Measurements from ENCODE around the gene ADGRE1. TPM values are rescaled to one million over a fixed set of nuclear protein-coding genes. Genes with fewer than 3 reads are reported as not detected.

ADGRE1 gene
- polyA plus RNA-seq, 1 of the 3 experiments (the other 2 are of a cell fraction), result 8.9 TPM

GRCh38 chr19:6847828-6848200 lies 39.6 kb upstream of the ADGRE1 start:
- H3K4me2 ChIP-seq, result no peak overlapping the region
- ChIA-PET CTCF (no interaction called here), POLR2A (no interaction called here)
- peaks cover 26% of the 10 kb centered on the region; the same call in 1 of the 2 replicates for H3K27me3 ChIP-seq (ENCODE audit: insufficient read depth)
- H2AFZ ChIP-seq (ENCODE audit: low read depth), result no peak overlapping the region
- no peaks in the 10 kb centered on the region for H3K9me3 ChIP-seq
- no peak for DNase-seq
- no peak overlapping the region for H3K4me3 ChIP-seq (ENCODE audit: low read depth in 2 of 2, low read length in 1 of 2)
- no peak overlapping the region for H3K27ac ChIP-seq (ENCODE audit: low read depth in 2 of 2, low read length in 1 of 2)
- no peak overlapping the region for H3K9ac ChIP-seq
- H3F3A ChIP-seq (replicated peaks; ENCODE audit: insufficient read depth), result no peaks in the 10 kb centered on the region
- no peaks in the 10 kb centered on the region for H3K9me2 ChIP-seq
- no peaks in the 10 kb centered on the region for H3K36me3 ChIP-seq (replicated peaks in 1 of 2; ENCODE audit: control insufficient read depth in 1 of 2, insufficient read depth in 2 of 2, low read length in 1 of 2)
- H3K79me2 ChIP-seq (ENCODE audit: insufficient read depth), result no peaks in the 10 kb centered on the region
- WGBS (ENCODE audit: low lambda C conversion rate), result 39% methylated on average over 2 of the region's 11 CpGs
- H3K4me1 ChIP-seq (ENCODE audit: control insufficient read depth in 1 of 2, insufficient read depth in 2 of 2, low read depth in 1 of 2, low read length in 1 of 2), result no peaks in the 10 kb centered on the region
- no peaks in the 10 kb centered on the region for H4K20me1 ChIP-seq (ENCODE audit: insufficient read depth)
- no peak for TF ChIP-seq RCOR1 (IDR thresholded peaks at IDR 0.05; ENCODE audit: low read length)
- no peak for TF ChIP-seq TCF12 (IDR thresholded peaks at IDR 0.05)
- no peak for TF ChIP-seq MEF2A (IDR thresholded peaks at IDR 0.05; ENCODE audit: borderline replicate concordance, low read depth)
- TF ChIP-seq FOXJ3 (CRISPR knock-in tag; IDR thresholded peaks at IDR 0.05), result no peak
- no peak for TF ChIP-seq MXI1 (IDR thresholded peaks at IDR 0.05; ENCODE audit: low read depth, low read length)
- TF ChIP-seq ZBTB33 (IDR thresholded peaks at IDR 0.05; ENCODE audit: borderline replicate concordance, low read depth), result no peak
- TF ChIP-seq SIN3A (IDR thresholded peaks at IDR 0.05; ENCODE audit: borderline replicate concordance, low read depth, low read length), result no peak
- no peak for TF ChIP-seq RAD21 (IDR thresholded peaks at IDR 0.05; ENCODE audit: low read length)
- TF ChIP-seq NRF1 (IDR thresholded peaks at IDR 0.05; ENCODE audit: low read depth, low read length), result no peak
- no peak for TF ChIP-seq GATA2 (CRISPR knock-in tag; IDR thresholded peaks at IDR 0.05)
- no peak for TF ChIP-seq POLR2AphosphoS5 (IDR thresholded peaks at IDR 0.05; ENCODE audit: low read depth, low read length)
- no peak for TF ChIP-seq TEAD4 (IDR thresholded peaks at IDR 0.05; ENCODE audit: borderline replicate concordance, insufficient read depth)
- no peak for TF ChIP-seq YY1 (IDR thresholded peaks at IDR 0.05; ENCODE audit: low read depth)
- TF ChIP-seq JUND (IDR thresholded peaks at IDR 0.05), result no peak
- no peak for TF ChIP-seq REST (IDR thresholded peaks at IDR 0.05; ENCODE audit: low read depth, low read length)
- TF ChIP-seq ELF1 (IDR thresholded peaks at IDR 0.05), result no peak
- no peak for TF ChIP-seq FOXM1 (IDR thresholded peaks at IDR 0.05; ENCODE audit: low read depth)
- no peak for TF ChIP-seq EZH2phosphoT487 (IDR thresholded peaks at IDR 0.05; ENCODE audit: borderline replicate concordance, low read depth)
- no peak for TF ChIP-seq IRF3 (IDR thresholded peaks at IDR 0.05; ENCODE audit: low read depth, low read length)

Measured in SK-N-SH (cell line).